ENCODE data around the gene SASS6.

The SASS6 gene

DNA sequence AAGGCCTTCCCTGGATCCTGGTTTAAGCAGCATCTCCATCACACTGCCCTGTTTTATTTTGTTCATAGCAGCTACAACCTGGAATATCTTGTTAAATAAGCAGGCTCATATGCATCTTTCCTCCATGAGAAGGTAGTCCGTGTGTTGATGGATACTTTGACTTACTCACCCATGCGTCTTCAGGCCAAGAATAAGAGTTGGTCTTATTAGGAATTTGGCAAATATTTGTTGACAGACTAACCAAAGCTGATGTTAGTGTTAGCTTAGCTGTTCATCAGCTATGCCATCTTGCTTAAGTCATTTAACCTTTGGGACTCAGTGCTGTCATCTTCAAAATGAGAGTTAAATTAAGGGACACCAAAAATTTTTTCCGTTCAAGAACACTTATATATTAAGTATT, 59.2 kb downstream of the SASS6 start:
- no peak for TF ChIP-seq CTCF (IDR thresholded peaks at IDR 0.05; ENCODE audit: borderline replicate concordance, insufficient read depth, low read depth, low read length)
- no peak overlapping the region for H3K4me3 ChIP-seq (ENCODE audit: low read depth, low read length)

DNA sequence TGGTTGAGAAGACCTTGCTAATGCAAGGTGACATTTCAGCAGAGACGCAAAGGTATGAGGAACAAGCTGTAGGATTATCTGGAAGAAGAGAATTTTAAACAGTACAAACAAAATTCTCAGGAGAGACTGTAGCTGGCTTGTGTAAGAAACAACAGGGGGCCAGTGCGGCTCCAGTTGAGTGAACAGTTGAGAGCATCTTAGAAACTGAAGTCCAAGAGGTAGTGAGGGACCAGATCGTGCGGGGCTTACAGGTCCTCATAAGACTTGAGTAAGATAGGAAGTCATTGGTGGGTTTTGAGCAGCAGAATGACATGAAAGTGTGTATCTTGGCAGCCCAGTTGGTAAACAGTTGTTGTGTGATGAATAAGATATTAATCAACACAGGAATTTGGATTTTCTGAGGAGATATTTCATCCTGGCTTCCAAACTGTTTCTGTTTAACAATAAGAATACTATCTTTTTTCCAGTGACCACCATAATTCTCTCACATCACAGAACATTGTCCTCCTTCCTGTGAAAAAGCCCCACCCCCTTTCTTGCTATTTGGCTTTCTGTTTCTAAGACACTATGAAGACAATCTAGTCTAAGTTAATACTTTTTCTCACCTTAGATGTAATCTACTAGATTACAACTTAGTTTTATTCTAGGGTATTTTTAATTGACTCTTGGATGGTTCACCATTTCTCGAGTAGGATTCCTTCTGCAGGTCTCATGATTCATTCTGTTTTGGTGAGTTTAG, 62.4 kb downstream of the SASS6 start:
- no peak for TF ChIP-seq CTCF (IDR thresholded peaks at IDR 0.05; ENCODE audit: borderline replicate concordance, insufficient read depth, low read depth, low read length)
- no peak overlapping the region for H3K4me3 ChIP-seq (ENCODE audit: low read depth, low read length)

DNA sequence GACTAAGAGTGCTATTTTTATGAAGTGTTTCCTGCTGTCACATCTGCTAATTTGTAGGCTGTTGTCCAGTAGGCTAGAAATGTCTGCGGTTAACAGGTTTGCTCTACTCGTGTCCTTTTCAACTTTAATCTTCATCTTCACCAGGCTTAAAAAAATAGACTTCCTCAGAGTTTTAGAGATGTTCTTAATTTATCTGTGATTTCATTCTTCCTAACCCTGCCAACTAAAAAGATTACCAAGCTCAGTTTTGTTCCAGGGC, 66.8 kb downstream of the SASS6 start:
- H3K4me3 ChIP-seq (ENCODE audit: low read depth, low read length) = no peak overlapping the region
- TF ChIP-seq CTCF (IDR thresholded peaks at IDR 0.05; ENCODE audit: borderline replicate concordance, insufficient read depth, low read depth, low read length) = no peak

DNA sequence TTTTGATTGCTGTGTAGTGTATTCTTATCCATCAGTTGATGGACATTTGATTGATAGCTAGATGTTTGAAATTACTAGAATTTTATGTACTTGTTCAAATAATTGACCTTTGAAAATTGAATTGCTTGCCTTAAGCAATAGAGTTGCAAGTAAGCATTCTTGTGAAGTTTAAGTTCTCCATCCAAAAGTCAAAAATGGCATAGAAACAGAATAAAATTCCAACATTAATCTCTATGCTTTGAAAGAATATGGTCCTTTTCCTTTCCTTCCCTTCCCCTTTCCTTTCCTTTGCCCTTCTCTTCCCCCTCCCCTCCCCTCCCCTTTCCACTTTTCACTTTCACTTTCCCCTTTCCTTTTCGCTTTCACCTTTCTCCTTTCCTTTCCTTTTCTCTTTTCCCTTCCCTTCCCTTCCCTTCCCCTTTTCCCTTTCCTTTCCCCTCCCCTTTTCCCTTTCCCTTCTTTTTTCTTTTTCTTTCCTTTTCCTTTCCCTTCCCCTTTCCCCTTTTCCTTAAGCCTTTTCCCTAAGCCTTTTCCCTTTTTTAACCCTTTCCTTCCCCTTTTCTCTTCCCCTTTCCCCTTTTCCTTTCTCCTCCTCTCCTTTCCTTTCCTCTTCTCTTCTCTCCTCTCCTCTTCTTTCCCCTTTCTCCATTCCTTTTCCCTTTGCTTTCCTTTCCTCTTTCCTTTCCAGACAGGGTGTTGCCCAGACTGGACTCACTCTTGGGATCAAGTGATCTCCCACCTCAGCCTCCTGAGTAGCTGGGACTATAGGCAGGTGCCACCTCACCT, 67.4 kb downstream of the SASS6 start:
- TF ChIP-seq CTCF (IDR thresholded peaks at IDR 0.05; ENCODE audit: borderline replicate concordance, insufficient read depth, low read depth, low read length) = no peak
- H3K4me3 ChIP-seq (ENCODE audit: low read depth, low read length) = no peak overlapping the region

- TF ChIP-seq CTCF (IDR thresholded peaks at IDR 0.05; ENCODE audit: borderline replicate concordance, insufficient read depth, low read depth, low read length) = no peak
Observed at GRCh38 chr1:100061681-100062080, 71.0 kb downstream of the SASS6 start.

DNA sequence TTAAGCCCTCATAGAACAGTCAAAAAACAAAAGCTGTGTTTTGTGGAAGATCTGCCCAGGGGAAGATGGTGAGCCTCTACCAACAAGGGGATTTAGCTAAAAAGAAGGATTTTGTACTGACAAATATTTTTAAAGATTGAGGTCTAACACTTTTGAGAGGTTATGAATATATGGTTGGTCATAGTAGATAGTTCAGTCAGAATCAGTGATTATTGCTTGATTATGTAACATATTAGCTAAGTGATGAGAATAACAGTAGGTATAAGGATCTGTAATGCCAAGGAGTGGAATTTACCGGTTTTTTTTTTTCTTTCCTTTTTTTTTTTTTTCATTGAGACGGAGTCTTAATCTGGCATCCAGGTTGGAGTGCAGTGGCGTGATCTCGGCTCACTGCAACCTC, 79.0 kb downstream of the SASS6 start:
- no peak for TF ChIP-seq CTCF (IDR thresholded peaks at IDR 0.05; ENCODE audit: borderline replicate concordance, insufficient read depth, low read depth, low read length)
- no peak overlapping the region for H3K4me3 ChIP-seq (ENCODE audit: low read depth, low read length)

More at GRCh38 chr1:100061681-100062080, 71.0 kb downstream of the SASS6 start:
- no peak overlapping the region for H3K4me3 ChIP-seq (ENCODE audit: low read depth, low read length)

DNA sequence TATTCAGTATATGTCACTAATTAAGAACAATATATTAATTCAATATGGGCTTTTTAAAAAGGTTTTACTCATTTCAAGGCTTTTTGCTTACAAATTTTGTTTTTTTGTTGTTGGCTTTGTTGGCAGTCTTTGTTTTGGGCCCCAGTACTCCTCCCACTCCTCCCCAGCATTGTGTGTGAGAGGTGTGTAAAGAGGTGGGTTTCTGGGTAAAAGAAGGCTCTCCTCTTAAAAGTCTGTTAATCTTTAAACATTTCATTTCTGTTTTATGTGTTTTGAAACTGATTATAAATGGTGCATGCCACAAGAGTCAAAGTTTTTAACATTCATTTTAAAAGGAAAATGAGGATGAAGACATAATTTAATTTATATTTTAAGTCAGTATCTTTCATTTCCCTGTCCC, 79.6 kb downstream of the SASS6 start:
- TF ChIP-seq CTCF (IDR thresholded peaks at IDR 0.05; ENCODE audit: borderline replicate concordance, insufficient read depth, low read depth, low read length) = no peak
- H3K4me3 ChIP-seq (ENCODE audit: low read depth, low read length) = no peak overlapping the region
